Fibroblast of lung (primary cell): ENCODE results near the gene ADGRG3. TPM values are rescaled to one million over a fixed set of nuclear protein-coding genes. Genes with fewer than 3 reads are reported as not detected.

Experiments
- DNase-seq, 2 donors: peaks; one replicate each; pipeline versions ENCODE4 v3.0.0 to v3.0.0-alpha.2; 2010; ENCODE audit warnings: low read depth in 2 of 2
- H2AFZ ChIP-seq: 2 replicates; pipeline ENCODE4 v1.5.1; 2012; ENCODE audit warnings: low read length, control low read depth, inconsistent platforms
- H3K27ac ChIP-seq: 2 replicates; pipeline ENCODE4 v1.5.1; 2011; ENCODE audit warnings: low read length, control low read depth; ENCODE audit not compliant: insufficient read depth
- H3K27me3 ChIP-seq: 2 replicates; pipeline ENCODE4 v1.5.1; 2011; ENCODE audit warnings: mild to moderate bottlenecking, low read length; ENCODE audit not compliant: control insufficient read depth, insufficient read depth
- H3K36me3 ChIP-seq: 2 replicates; pipeline ENCODE4 v1.5.1; 2011; ENCODE audit warnings: low read length; ENCODE audit not compliant: control insufficient read depth, insufficient read depth
- H3K4me1 ChIP-seq: 2 replicates; pipeline ENCODE4 v1.5.1; 2011; ENCODE audit warnings: low read length; ENCODE audit not compliant: control insufficient read depth, insufficient read depth; ENCODE audit errors: extremely low read depth
- H3K4me2 ChIP-seq: 2 replicates; pipeline ENCODE4 v1.5.1; 2011; ENCODE audit warnings: low read length, control low read depth; ENCODE audit not compliant: insufficient read depth; ENCODE audit errors: extremely low read depth
- H3K4me3 ChIP-seq, 4 experiments: fragments of 200-600 bp in 1 of 4; sonication (generic) in 1 of 4; replicated peaks in 1 of 4; 2 replicates each; pipeline ENCODE4 v1.5.1; 2011 to 2016; ENCODE audit warnings: low read length in 4 of 4, low read depth in 3 of 4, mild to moderate bottlenecking in 3 of 4, control low read depth in 2 of 4, inconsistent platforms in 1 of 4, mixed read lengths in 1 of 4; ENCODE audit not compliant: insufficient read depth in 1 of 4; ENCODE audit errors: control extremely low read depth in 1 of 4
- H3K79me2 ChIP-seq: 2 replicates; pipeline ENCODE4 v1.5.1; 2012; ENCODE audit warnings: mild to moderate bottlenecking, low read length, inconsistent platforms; ENCODE audit not compliant: control insufficient read depth, insufficient read depth
- H3K9ac ChIP-seq: 2 replicates; pipeline ENCODE4 v1.5.1; 2011; ENCODE audit warnings: mild to moderate bottlenecking, low read length, control low read depth; ENCODE audit not compliant: insufficient read depth
- H3K9me3 ChIP-seq: 2 replicates; pipeline ENCODE4 v1.5.1; 2012; ENCODE audit warnings: low read depth, low read length; ENCODE audit not compliant: control insufficient read depth, insufficient read depth
- H4K20me1 ChIP-seq: 2 replicates; pipeline ENCODE4 v1.5.1; 2011; ENCODE audit warnings: low read length; ENCODE audit not compliant: control insufficient read depth, insufficient read depth; ENCODE audit errors: extremely low read depth
- CTCF ChIP-seq, 2 donors: IDR thresholded peaks in 1 of 2; conservative IDR thresholded peaks in 1 of 2; 1 replicate in 1 of 2; 2 replicates in 1 of 2; pipeline ENCODE4 v1.5.1; 2011 to 2012; ENCODE audit warnings: low read length in 2 of 2, control low read depth in 1 of 2, inconsistent platforms in 1 of 2, low read depth in 1 of 2, mild to moderate bottlenecking in 1 of 2
- EZH2 ChIP-seq: IDR thresholded peaks from 2 replicates; pipeline ENCODE4 v1.5.1; 2012; ENCODE audit warnings: low read length, control low read depth, mild to moderate bottlenecking; ENCODE audit errors: missing control alignments
- polyA plus RNA-seq, 2 donors: library from polyadenylated mRNA; depleted of rRNA in 1 of 2; stranded (reverse) in 1 of 2; unstranded in 1 of 2; fragments of >200 nt; gene quantifications; 2 replicates each; pipeline ENCODE4 v1.2.1, GENCODE V29; 2011 to 2012; ENCODE audit warnings: missing spikeins in 1 of 2
- total RNA-seq: library from RNA; depleted of rRNA; stranded (reverse); fragments of >200 nt; gene quantifications from 2 replicates; pipeline ENCODE4 v1.2.1, GENCODE V29; 2014

The ADGRG3 gene
- total and polyA plus RNA-seq, 2 donors (not counting 1 experiment from before 2014, with no cell fraction given): not detected

GRCh38 chr16:57682809-57683635 lies 14.9 kb downstream of the ADGRG3 start:
- TF ChIP-seq CTCF (conservative IDR thresholded peaks at IDR 0.05 in 1 of 2, IDR thresholded peaks at IDR 0.05 in 1 of 2; ENCODE audit: low read depth in 1 of 2, low read length in 2 of 2) (no peak), EZH2 (no peak)
- Histone ChIP-seq H3K36me3 (no peaks in the 10 kb centered on the region), H3K4me3 (no peak overlapping the region), H3K27ac (no peak overlapping the region), H3K27me3 (peaks cover 8% of the 10 kb centered on the region), H3K9ac (no peak overlapping the region), H3K9me3 (no peaks in the 10 kb centered on the region), H4K20me1 (no peaks in the 10 kb centered on the region), H3K79me2 (no peaks in the 10 kb centered on the region), H3K4me1 (no peaks in the 10 kb centered on the region), H2AFZ (no peak overlapping the region), H3K4me2 (no peak overlapping the region)
- no peak for DNase-seq

- Histone ChIP-seq H3K79me2 (no peaks in the 10 kb centered on the region), H3K36me3 (no peaks in the 10 kb centered on the region), H2AFZ (no peak overlapping the region), H3K9me3 (no peaks in the 10 kb centered on the region), H3K4me3 (no peak overlapping the region), H3K4me2 (no peak overlapping the region), H3K27ac (no peak overlapping the region), H3K27me3 (peaks cover 11% of the 10 kb centered on the region), H3K4me1 (no peaks in the 10 kb centered on the region), H4K20me1 (no peaks in the 10 kb centered on the region), H3K9ac (no peak overlapping the region)
- no peak for DNase-seq
- TF ChIP-seq CTCF (conservative IDR thresholded peaks at IDR 0.05 in 1 of 2, IDR thresholded peaks at IDR 0.05 in 1 of 2; ENCODE audit: low read depth in 1 of 2, low read length in 2 of 2): no peak
- TF ChIP-seq EZH2: no peak
Measured at GRCh38 chr16:57683636-57684545, 15.8 kb downstream of the ADGRG3 start.

- Histone ChIP-seq H3K9ac (no peak overlapping the region), H2AFZ (no peak overlapping the region), H3K9me3 (no peaks in the 10 kb centered on the region), H3K4me1 (no peaks in the 10 kb centered on the region), H3K36me3 (no peaks in the 10 kb centered on the region), H3K4me2 (no peak overlapping the region), H3K4me3 (no peak overlapping the region), H3K79me2 (no peaks in the 10 kb centered on the region), H4K20me1 (no peaks in the 10 kb centered on the region), H3K27ac (no peak overlapping the region), H3K27me3 (peaks cover 13% of the 10 kb centered on the region)
- DNase-seq: no peak
- TF ChIP-seq EZH2: no peak
- TF ChIP-seq CTCF (conservative IDR thresholded peaks at IDR 0.05 in 1 of 2, IDR thresholded peaks at IDR 0.05 in 1 of 2; ENCODE audit: low read depth in 1 of 2, low read length in 2 of 2): no peak
Measured at GRCh38 chr16:57684626-57685358, 16.7 kb downstream of the ADGRG3 start.
